Measurements from ENCODE around the gene CRACDL.
A peak's percentile ranks its signal among the peaks of the same experiment; 100 is the strongest.

Gene CRACDL

DNA sequence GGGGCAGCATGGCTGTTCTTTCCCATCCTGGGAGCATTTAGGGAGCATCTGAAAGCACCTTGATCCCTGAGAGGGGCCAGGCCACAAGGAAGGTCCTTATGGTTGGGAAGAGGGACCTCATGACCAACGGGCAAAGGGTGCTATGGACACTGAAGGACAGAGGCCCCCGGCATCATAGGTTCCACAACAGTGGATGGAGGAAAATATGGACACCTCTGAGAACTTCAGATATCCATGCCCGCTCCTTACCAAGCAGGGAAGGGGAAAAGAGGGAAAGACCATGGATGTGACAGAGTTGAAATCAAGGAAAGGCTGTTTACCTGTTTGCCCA lies 111.0 kb downstream of the CRACDL start:
- no peak for DNase-seq (ENCODE audit: low spot score)

DNA sequence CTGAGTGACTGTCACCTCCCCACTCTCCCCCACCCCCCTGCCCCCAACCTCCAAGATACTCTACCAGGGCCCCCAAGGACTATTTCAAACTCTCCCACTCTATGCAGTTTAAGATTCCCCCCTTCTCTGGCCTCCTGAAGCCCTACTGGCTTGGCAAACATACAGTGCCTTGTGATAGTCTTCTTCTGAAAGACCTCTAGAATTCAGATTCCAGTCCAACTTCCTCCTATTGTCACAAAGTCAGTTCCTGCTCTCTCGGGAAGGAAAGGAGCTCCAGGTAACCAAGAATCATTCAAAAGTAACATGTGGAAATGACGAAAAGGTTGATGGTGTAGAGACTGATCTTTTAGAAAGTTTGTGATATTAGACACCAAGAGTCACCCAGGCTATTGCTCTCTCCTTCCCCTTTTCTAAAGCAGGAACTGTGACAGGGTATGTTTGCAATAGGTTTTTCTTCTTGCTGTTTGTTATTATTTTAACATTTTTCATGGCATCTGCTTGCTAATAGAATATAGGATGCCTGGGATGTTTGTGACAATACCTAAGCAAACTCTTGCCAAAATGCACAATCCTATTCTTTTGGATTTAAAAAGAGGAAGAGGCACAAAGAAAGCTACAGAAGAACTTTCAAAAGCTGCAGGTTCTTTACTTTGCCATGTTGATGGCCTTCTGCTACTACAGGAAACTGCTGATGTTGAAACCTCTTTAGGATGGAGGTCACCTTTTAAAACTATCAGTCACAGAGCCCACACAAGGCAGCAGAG lies 111.6 kb downstream of the CRACDL start:
- no peak for DNase-seq (ENCODE audit: low spot score)

DNA sequence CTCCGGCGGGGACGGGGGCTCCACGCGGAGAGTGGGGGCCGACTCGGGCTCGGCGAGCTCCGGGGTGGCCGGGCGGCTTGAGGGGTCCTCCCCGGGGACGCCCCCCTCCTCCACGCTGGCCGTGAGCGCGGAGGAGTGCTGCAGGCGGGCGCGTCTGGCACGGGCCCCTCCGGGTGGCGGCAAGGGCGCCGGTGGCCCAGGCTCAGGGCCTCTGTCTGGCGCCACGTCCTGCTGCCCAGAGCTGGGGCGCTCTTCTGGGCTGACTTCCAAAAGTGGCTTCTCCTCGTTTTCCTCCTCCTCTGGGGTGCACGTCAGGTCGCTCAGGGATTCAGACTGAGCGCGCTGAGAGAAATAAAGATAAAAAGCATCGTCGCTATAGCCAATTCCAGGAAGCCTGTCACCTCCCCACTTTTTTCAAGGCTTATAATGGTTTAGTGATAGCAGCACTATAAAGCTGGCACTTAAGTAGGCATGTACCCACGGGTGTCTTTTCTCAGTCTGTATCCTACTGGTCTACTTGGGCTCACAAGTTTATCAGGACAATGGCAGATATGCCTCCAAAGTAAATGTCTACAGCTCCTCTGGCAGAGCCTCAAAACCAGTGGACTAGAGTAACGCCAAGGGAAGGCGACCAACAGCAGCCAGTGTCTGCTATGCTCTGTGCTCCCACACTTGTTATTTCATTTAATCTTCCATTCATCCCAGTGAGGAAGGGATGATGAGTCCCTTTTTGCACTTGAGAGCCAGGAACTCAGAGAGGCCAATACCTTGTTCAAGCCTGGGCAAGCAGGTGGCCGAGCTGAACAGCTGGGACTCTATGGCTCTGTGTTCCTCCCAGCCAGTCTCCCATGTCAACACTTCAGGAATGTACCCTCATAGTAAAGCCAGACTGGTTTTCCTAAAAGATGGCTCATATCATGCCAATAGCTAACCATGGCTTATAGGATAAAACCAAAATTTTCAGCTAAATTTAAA lies 112.5 kb downstream of the CRACDL start:
- peak; percentile 23 for DNase-seq (ENCODE audit: low spot score)

DNA sequence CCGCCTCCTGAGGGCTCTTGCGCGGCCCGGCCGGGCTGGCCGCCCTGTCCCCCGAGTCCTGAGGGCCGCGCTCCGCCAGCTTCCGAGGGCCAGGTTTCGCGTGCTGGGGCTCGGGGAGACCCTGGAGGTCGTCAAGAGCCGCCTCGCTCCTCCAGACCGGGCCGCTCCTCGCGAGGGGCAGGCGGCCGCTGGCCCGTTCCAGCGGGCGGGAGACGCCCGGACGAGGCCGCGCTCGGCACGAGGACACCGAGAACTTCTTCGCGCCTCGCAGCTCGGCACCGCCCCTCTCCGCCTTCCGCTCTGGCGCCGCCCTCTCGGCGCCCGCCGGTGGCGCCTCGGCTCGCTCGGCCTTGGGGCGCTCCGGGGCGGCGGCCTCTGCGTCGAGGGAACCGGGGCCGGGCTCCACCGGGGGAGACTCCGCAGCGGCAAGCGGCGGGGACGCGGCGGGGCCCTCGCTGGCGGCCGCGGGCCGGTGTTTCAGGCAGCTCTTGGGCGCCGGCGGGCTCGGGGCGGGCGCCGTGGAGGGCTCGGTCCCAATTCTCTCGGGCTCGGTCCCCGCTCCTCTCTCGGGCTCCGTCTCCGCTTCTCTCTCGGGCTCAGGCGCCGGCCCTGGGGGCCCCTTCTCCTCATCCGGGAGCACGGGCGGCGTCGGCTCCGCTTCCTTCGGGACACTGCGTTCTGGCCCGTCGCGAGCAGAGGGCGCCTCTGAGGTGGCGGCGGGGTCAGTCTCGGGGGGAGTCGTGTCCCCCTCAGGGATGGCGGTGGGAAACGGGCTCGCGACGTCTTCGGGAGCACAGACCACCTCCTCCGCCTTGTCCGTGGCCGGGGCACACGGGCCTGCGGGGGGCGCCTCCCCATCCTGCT lies 113.5 kb downstream of the CRACDL start:
- DNase-seq (ENCODE audit: low spot score) = peak; percentile 17

DNA sequence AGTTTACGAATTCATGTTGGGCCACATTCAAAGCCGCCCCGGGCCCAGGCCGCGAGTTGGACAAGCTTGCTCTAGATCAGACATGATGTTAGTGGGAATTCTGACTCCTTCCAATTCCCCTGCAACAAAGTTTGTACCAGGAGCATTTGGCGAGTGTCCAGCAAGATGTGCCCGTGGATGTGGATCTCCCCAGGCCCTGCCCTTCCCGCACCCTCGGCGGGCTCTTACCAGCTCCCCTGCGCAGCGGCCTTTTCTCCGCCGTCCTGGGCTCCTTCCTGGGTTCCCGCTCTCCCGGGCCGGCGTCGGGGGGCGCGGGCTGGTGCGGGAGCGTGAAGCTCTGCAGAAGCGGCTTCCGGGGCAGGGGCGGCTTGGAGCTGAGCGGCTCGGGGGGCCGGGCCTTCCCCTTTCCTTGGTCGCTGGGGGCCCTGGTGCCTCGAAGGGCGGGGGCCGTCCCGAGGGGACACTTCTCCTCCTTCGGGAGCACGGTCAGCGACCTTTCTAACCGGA lies 114.3 kb downstream of the CRACDL start:
- no peak for DNase-seq (ENCODE audit: low spot score)

DNA sequence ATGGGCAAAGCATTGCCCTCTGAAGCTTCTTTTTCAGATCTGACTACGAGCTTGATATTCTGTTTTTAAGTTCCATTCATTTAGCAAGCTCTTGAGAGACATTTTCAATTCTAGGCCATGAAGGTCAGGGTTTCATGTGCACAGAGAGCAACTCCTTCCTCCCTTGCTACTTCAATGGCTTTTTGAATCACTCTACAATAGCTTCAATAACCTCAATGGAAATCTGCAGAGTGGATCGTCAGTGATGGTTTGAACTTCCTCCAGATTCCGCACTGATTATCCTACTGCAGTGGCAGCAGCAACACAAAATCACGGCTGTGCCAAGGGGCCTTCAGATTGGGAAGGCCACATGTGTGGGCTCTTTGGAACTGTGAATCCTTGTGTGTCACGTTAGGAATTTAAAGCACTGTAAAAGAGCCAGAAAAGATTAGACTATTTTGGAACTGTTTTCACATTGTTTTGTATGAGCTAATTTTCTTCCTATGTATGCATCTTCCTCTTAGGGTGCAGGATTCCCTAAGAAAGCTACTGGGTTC lies 116.7 kb downstream of the CRACDL start:
- DNase-seq (ENCODE audit: low spot score) = no peak

DNA sequence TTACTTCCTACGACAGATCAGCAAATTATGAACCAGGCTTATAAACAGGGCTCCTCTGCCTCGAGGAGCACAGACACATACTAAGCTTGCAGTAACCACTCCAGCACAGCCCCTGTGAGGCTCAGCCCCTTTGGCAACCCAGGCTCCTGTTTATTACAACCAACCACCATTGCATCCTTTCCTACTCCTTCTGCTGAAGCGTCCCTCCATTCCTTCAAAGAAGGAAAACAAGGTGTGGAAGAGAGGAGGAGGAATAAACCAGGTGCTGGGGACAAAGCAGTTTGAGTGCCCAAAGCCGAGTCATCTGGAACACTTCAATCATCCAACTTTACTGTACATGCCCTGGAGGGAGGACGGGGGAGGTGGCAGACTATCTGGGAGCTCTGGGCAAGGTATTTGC lies 117.9 kb downstream of the CRACDL start:
- DNase-seq (ENCODE audit: low spot score) = no peak

DNA sequence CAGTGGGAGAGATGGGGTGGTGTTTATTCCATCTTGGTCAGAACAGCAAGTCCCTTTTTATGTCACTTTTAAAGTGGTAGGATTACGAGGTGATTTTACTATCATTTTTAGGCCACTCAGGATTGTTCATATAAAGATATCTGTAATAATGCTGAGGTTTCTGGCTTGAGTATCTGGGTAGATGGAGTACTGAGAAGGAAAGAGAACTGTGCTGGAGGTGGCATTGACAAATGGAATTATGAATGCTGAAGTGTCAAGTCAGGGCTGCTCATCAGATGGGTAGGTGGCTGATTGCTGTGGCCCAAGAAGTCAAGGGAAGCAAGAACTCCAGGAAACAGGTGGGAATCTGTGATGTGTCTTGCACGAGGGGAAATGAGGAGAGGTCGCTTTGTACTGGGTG lies 119.7 kb downstream of the CRACDL start:
- DNase-seq (ENCODE audit: low spot score) = no peak

DNA sequence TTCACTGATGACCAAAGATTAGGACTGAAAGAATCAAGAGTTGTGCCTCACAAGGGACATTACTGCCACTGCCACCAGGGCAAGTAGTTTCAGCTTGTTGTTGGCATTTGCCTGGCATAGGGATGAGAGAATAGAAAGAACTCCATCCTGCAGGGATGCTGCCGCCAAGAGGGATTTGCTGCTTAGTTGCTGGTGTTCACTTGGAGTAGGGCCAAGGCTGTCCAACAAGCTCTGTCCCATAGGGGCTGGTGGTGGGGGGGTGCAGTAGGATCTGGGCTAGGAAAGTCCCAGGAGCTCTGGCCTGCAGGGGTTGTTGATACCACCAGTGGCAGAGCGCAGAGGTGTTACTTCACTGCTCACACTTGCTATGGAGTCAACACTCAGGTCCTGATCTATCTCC lies 120.2 kb downstream of the CRACDL start:
- DNase-seq (ENCODE audit: low spot score) = no peak

DNA sequence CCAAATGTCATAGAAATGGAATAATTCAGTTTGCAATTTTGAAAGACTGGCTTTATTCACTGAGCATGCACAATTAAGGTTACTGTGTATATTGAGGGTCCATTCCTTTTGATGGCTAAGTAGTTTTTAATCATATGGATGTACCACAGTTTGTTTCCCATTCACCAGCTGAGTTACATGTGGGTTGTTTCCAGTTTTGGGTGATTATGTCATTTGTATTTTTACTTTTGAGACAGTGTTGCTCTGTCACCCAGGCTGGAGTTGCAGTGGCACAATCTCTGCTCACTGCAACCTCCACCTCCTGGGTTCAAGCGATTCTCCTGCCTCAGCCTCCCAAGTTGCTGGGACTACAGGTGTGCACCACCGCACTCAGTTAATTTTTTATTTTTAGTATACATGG lies 124.3 kb downstream of the CRACDL start:
- DNase-seq (ENCODE audit: low spot score) = no peak

DNA sequence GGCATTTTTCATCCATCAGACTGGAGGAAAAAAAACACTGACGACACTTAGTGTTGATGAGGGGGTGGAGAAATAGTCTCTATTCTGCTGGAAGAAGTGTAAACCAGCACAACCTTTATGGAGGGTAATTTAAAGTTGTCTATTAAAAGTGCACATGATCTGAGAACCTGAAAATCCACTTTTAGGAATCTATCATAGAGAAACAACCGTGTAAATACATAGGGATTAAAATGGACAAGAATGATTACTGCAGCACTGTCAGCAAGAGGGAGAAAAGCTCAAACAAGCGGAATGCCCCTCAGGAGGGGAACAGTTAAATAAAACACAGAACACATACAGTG lies 125.5 kb downstream of the CRACDL start:
- DNase-seq (ENCODE audit: low spot score) = no peak

DNA sequence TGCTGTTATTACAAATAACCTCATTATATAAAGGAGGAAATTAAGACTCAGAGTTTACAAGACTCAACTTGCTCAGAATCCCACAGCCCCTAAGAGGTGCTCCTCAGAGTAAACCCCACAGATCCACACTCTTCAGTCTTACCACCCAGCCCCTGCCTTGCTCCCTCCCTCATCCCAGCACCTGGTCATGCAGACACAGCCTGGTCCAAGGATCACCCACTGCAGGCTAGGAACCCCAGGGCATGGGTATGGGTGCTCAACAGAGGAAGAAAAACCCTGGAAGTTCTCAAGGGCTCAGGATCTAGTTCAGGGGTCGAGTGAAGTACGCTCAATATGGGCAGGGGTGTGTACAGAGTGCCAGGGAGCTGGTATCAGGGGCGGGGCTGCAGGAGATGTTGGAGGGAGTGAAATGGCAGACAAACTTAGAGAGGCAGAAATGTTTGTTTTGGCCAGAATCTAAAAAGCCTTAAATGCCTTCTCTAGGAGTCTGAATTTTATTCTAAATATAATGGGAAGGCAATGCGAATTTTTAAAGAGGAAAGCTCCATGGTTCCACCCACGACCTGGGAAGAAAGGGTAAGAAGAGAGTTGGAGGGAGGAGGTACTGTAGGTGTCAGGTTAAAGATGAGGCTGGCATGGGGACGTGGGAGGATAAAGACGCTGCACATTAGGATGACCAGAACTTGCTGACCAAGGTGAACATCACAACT lies 126.0 kb downstream of the CRACDL start:
- no peak for DNase-seq (ENCODE audit: low spot score)

DNA sequence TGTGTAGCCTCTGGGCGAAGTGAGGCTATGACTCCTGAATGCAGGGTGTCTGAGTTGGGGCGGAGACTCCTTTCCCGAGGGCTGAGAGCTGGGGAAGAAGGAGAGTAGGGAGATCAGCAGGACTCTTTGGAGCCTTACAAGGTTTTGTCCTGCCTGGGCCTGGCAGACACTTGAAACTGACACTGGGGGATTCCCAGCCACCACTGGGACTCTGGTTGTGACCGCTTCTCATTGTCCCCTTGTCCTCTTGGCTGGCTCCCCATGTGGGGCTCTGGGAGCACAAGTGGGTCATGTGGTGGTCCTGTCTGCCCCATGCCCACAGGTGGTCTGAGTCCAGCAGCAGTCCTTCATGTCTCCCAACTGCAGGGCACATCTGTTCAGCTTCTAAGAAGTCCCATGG lies 126.9 kb downstream of the CRACDL start:
- DNase-seq (ENCODE audit: low spot score) = no peak

DNA sequence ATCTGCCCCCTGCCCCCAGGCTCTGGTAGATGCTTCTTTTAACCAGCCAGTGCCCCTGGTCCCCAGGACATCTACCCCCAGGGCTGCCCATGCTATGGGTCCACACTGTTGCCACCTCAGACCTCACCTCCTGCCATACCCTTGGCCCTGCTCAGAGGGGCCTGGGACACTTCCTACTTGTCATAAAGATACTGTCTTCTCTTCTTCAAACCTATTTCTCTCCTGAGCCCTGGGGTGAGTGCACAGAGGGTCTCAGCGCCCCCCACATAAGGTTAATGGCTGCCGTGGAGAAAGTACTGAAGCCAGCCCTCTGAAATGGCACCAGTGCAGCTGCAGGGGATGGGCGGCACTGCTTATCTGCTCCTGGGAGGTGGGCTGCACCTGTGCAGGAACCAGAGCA lies 127.5 kb downstream of the CRACDL start:
- no peak for DNase-seq (ENCODE audit: low spot score)

DNA sequence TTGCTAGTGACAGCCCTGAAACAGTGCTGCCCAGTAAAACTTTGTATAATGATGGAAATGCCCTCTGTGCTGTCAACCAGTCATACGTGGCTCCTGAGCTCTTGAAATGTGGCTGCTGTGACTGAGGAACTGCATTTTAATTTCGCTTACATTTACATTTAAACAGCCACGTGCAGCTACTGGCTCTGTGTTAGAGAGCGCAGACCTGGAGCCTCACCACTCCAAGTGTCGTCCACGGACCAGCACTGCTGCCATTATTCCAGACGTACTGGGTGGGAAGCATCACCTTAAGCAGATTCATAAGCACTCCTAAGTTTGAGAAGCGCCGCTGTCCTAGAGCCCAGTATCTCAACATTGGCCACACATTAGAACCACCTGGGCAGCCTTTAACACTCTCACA lies 128.1 kb downstream of the CRACDL start:
- DNase-seq (ENCODE audit: low spot score) = no peak

DNA sequence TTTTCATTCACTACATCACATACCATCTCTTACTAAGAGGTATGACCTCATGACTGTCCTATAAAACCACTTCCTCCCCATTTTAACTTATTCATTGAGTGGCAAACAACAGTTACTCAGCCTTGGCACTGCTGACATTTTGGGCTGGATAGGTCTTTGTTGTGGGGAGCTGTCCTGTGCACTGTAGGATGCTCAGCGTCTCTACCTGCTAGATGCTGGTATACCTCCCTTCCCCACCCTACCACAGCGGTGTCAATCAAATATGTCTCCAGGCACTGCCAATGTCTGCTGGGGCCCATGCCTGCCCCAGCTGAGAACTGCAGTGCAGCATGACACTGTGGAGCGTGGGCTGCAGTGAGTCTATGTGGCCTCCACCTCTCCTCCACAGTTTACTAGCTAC lies 128.8 kb downstream of the CRACDL start:
- DNase-seq (ENCODE audit: low spot score) = no peak

DNA sequence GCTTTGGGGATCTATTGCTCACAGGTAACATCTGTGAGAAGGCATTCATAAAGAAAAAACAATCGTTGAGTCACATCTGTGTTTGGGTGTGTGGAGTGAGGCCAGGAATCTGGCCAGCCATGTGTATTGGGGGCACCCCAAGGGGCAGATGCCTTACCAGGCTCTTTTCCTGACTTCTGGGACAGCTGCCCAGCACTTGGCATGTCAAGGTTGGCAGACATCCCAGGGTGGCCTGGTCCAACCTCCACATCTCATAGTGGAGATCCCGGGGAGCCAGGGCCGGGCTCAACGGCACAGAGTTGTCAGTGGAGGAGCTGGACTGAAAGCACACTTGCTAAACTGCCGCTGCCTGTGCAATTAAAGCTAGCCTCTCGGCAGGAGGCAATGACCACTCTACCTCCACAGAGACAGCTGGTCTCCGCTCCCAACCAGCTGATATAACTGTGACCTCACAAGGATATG lies 129.8 kb downstream of the CRACDL start:
- DNase-seq (ENCODE audit: low spot score) = peak; percentile 75

DNA sequence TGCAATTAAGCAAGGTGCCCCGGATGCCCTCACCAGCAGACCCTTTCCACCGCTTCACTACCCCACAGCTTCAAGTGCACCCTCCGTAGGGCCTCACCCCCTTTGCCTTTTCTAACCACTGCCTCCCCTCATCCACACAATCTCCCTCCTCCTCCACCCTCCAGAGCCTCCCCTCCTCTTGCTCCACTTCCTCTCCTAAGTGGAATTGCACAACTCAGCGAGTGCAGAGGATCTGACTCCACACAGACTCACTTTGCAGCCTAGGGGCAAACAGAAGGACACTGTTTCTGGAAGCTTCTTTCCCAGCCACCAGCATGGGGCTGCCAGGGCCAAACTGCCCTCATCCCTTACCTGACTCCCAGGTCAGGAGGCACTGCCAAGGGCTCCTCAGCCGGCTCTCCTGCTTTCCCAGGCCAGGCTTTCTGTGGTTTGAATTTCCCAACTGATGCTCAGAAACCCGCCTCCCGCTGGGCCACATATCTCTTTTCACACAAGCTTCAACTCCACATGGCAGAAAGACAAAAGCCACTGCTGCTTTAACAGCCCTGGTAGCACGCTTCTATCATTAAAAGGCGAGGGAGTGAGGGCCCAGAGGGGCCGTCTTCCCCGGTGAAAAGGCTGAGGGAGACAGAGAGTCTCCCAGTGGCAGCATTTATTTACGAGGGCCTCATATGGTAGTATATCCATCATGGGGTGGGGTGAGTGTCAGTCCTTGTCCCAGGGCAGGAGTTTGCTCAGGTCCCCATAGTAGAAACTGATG lies 130.4 kb downstream of the CRACDL start:
- no peak for DNase-seq (ENCODE audit: low spot score)

DNA sequence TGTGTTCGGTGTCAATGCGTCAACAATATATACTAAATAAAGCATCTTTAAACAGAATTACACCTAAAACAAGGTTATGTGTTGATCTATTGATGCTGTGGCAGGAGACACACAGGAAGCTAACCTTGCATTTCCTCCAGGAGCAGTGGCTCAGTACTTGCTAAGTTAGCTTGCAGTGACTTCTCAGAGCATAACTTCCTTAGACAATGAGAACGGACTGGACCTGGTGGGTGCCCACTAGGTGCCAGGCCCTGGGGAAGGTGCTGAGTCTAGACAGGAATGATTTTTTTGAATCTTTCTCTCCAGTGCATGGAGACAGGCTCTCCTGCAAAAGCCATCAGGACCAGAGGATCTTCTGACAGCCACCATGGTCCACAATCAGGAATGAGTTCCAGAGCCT lies 131.3 kb downstream of the CRACDL start:
- DNase-seq (ENCODE audit: low spot score) = no peak

DNA sequence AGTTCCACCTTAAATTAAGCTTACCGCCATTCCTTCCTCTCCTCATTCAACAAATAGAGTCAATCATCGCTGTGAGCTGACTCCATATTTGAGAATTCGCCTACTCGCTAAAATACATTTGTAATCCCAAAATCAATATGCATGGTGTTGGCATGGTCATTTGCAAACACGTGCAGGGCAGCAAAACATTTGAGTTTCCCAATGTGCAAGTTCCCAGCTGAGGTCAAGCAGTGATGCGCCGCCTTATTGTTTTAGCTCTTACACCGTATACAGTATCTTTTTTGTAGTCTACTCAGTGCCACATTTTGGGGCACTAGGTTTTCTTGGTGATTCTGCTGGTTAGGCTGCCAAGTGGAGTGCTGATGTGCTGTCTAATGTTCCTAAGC lies 131.8 kb downstream of the CRACDL start:
- DNase-seq (ENCODE audit: low spot score) = no peak

Data from cerebellar cortex (tissue), 1 donor.